Nephron (organoid): ENCODE measurements around the gene PIGQ.
A peak's percentile ranks its signal among the peaks of the same experiment; 100 is the strongest.

Experiments used
- H3K27ac Mint-ChIP-seq, 3 experiments: 2 replicates each; pipeline ENCODE4 v1.8.0; 2020; ENCODE audit warnings: mixed read lengths in 3 of 3, mild to moderate bottlenecking in 2 of 3, moderate library complexity in 1 of 3
- H3K27me3 Mint-ChIP-seq: 2 replicates; pipeline ENCODE4 v1.8.0; 2021; ENCODE audit warnings: low read depth, mild to moderate bottlenecking, moderate library complexity, mixed read lengths
- H3K36me3 Mint-ChIP-seq: 2 replicates; pipeline ENCODE4 v1.8.0; 2020; ENCODE audit warnings: low read depth, mixed read lengths
- H3K4me1 Mint-ChIP-seq: 2 replicates; pipeline ENCODE4 v1.8.0; 2020; ENCODE audit warnings: mixed read lengths
- H3K4me3 Mint-ChIP-seq, 3 experiments: 2 replicates each; pipeline ENCODE4 v1.8.0; 2020; ENCODE audit warnings: mild to moderate bottlenecking in 3 of 3, mixed read lengths in 3 of 3, moderate library complexity in 2 of 3
- H3K9me3 Mint-ChIP-seq: 2 replicates; pipeline ENCODE4 v1.8.0; 2020; ENCODE audit warnings: mixed read lengths
- TF ChIP-seq, protein P1 (sequence below), 3 experiments: fragments of 200-600 bp; sonication (generic); IDR thresholded peaks; one replicate each; pipeline ENCODE4 v1.5.0; 2021; ENCODE audit warnings: antibody characterized with exemption in 3 of 3; ENCODE audit not compliant: unreplicated experiment in 3 of 3

The PIGQ gene

DNA sequence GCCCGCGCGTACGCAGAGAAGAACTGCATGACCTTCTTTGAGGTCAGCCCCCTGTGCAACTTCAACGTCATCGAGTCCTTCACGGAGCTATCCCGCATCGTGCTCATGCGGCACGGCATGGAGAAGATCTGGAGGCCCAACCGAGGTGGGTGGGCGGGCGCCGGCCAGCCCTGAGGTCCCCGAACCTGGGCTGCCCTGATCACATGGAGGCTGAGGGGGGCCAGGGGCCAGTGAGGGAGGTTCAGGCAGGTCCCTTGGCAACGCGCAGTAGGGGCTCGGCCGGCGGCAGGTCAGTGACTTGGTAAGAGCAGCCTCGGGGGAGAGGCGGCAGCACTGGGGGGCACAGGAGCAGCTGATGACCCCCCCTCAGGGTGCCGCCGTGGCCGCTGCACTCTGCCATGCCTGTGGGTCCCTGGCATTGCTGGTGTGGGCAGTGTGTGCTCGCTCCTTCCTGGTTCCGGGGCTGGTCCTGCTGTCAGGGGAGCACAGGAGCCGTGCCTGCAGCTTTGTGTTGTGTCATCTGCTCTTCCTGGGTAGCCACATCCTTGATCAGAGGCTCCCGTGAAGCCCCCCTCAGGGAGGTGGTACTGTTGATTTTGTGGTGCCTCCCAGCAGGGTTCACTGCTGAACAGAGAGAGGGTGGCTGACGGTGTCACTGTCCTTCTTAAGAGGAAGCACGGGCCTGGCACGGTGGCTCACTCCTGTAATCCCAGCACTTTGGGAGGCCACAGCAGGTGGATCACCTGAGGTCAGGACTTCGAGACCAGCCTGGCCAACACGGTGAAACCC lies 56.4 kb downstream of the PIGQ start:
- H3K27ac Mint-ChIP-seq, result no peak overlapping the region
- TF ChIP-seq, protein P1, sequence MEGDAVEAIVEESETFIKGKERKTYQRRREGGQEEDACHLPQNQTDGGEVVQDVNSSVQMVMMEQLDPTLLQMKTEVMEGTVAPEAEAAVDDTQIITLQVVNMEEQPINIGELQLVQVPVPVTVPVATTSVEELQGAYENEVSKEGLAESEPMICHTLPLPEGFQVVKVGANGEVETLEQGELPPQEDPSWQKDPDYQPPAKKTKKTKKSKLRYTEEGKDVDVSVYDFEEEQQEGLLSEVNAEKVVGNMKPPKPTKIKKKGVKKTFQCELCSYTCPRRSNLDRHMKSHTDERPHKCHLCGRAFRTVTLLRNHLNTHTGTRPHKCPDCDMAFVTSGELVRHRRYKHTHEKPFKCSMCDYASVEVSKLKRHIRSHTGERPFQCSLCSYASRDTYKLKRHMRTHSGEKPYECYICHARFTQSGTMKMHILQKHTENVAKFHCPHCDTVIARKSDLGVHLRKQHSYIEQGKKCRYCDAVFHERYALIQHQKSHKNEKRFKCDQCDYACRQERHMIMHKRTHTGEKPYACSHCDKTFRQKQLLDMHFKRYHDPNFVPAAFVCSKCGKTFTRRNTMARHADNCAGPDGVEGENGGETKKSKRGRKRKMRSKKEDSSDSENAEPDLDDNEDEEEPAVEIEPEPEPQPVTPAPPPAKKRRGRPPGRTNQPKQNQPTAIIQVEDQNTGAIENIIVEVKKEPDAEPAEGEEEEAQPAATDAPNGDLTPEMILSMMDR (IDR thresholded peaks at IDR 0.05; ENCODE audit: unreplicated experiment in 3 of 3), result no peak
- peaks cover 6% of the 10 kb centered on the region for H3K4me1 Mint-ChIP-seq
- H3K9me3 Mint-ChIP-seq, result no peaks in the 10 kb centered on the region
- H3K36me3 Mint-ChIP-seq, result peaks cover 13% of the 10 kb centered on the region
- no peak overlapping the region for H3K4me3 Mint-ChIP-seq
- H3K27me3 Mint-ChIP-seq, result no peaks in the 10 kb centered on the region

DNA sequence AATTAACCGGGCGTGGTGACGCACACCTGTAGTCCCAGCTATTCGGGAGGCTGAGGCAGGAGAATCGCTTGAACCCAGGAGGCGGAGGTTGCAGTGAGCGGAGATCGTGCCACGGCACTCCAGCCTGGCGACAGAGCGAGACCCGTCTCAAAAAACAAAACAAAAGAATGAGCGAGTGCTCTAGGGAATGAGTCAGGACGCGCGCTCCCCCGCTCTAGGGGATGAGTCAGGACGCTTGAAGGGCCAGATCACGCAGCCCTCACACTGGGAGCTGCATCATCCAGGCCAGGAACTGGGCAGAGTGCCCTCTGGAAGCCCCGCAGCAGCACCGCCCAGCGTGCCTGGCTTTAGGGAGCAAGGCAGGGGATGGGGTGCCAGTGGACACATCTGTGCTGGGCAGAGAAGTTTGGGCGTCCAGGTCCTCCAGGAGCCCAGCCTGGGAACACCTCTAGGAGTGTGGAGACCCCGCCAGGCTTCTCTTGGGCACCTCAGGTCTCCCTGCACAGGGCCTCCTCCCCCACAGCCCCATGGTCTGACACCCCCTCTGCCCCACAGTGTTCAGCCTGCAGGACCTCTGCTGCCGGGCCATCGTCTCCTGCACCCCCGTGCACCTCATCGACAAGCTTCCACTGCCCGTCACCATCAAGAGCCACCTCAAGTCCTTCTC lies 57.2 kb downstream of the PIGQ start:
- Mint-ChIP-seq H3K9me3 (no peaks in the 10 kb centered on the region), H3K4me1 (peaks cover 9% of the 10 kb centered on the region), H3K4me3 (no peak overlapping the region), H3K36me3 (peaks cover 13% of the 10 kb centered on the region), H3K27me3 (no peaks in the 10 kb centered on the region), H3K27ac (no peak overlapping the region)
- TF ChIP-seq, protein P1 (IDR thresholded peaks at IDR 0.05; ENCODE audit: unreplicated experiment in 3 of 3), result no peak

DNA sequence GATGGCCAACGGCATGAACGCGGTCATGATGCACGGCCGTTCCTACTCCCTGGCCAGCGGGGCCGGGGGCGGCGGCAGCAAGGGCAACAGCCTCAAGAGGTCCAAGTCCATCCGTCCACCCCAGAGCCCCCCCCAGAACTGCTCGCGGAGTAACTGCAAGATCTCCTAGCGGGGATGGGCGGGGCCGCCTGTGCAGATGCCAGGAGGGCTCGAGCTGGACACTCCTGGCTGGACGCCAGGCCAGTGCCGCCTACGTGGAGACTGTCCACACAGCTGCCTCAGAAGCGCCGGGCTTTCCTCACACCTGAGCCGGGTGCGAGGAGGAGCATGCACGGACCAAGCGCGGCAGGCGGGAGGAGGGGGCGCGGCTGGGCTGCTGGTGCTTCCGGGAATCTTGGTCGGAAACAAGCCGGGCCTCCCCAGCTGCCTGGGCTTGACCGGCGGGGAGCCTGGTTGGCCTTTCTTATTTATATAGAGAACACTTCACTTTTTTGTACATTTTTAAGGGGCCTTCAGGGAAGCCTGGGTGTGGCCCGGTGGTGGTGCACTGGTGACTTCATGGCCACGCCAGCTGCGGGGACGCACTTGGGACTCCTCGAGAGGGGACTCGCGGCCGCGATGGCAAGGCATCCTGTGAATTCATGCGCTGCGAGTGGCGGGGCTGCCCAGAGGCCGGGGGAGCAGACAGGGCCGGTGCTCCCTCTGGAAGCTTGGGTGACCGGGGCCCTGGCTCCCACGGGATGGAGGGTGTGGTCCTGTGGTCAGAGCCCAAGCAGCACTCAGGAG lies 57.9 kb downstream of the PIGQ start:
- Mint-ChIP-seq H3K4me3 (no peak overlapping the region), H3K9me3 (no peaks in the 10 kb centered on the region), H3K27ac (no peak overlapping the region), H3K27me3 (no peaks in the 10 kb centered on the region), H3K4me1 (peaks cover 10% of the 10 kb centered on the region), H3K36me3 (peaks cover 13% of the 10 kb centered on the region)
- TF ChIP-seq, protein P1 (IDR thresholded peaks at IDR 0.05; ENCODE audit: unreplicated experiment in 3 of 3), result no peak

DNA sequence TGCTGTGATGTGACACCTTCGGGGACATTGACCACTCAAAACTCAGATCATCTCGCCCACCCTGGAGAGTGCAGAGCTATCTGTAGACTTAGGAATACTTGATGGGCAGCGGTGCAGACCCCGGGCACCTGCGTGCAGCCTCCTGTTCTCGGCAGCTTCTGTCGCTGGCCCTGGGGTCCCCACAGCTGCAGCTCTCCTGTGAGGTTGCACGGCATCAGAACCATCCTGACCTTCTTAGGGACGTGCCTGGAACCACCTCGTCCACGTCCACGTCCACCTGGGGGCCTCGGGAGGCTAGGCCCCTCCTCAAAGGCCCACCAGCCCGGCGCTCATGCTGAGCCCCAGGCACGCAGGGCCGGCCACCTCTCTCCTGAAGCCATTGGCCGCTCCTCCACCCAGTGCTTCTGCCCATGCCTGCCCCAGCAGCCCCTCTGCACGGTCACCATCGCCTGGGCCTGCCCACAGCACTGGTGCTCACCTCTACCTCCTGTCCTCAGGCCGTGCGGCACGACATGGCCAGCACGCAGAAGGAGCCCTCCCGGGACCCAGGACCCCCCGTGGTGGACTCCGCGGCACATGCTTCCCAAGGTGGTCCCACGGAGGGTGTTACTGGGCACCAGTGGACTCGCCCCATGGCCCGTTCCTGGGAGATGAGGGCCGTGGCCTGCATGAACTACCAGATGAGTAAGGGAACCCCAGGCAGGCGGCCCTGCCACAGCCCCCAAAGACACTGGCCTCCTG lies 58.7 kb downstream of the PIGQ start:
- peaks cover 10% of the 10 kb centered on the region for H3K4me1 Mint-ChIP-seq
- H3K9me3 Mint-ChIP-seq, result no peaks in the 10 kb centered on the region
- peaks cover 13% of the 10 kb centered on the region for H3K36me3 Mint-ChIP-seq
- TF ChIP-seq, protein P1 (IDR thresholded peaks at IDR 0.05; ENCODE audit: unreplicated experiment in 3 of 3), result no peak
- H3K27ac Mint-ChIP-seq, result peak overlapping the region in 1 of 3 experiments; percentile 76
- no peak overlapping the region for H3K4me3 Mint-ChIP-seq
- no peaks in the 10 kb centered on the region for H3K27me3 Mint-ChIP-seq

DNA sequence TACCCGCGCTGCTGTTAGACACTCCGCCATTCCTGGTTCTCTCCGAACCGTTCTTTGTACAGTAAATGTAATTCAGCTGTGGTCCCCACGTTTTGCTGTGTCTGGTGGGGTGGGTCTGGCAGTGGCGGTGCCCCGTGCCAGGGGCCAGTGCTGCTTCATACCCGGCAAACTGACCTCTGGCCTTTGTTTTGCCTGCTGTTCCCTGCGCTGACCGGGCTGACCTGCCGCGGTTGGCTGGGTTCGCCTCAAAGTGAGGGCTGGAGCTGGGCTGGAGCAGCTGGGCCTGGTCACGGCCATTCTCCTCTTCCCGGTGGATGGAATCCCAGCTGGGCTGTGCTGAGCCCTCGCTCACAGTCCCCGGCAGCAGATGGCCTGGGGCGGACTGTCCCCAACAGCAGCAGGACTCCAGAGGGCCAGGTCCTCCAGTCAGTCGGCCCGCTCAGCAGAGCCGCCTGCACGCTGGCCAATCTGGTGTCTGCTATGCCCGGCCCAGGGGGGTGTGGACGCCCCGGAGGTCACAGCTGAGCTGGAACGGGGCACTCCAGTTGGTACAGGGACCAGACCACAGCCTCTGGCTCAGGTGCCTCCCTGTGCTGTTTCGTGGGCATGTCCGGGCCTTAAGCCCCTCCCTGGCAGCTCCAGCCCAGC lies 59.5 kb downstream of the PIGQ start:
- TF ChIP-seq, protein P1 (IDR thresholded peaks at IDR 0.05; ENCODE audit: unreplicated experiment in 3 of 3), result no peak
- no peaks in the 10 kb centered on the region for H3K9me3 Mint-ChIP-seq
- H3K27ac Mint-ChIP-seq, result peak overlapping the region in 1 of 3 experiments; percentile 76
- H3K4me1 Mint-ChIP-seq, result peaks cover 10% of the 10 kb centered on the region
- peaks cover 13% of the 10 kb centered on the region for H3K36me3 Mint-ChIP-seq
- peak overlapping the region in 2 of 3 experiments; percentile 11 to 32 for H3K4me3 Mint-ChIP-seq
- no peaks in the 10 kb centered on the region for H3K27me3 Mint-ChIP-seq
